ENCODE results near the gene DNAJC6.
A peak's percentile ranks its signal among the peaks of the same experiment; 100 is the strongest.

DNAJC6 gene

DNA sequence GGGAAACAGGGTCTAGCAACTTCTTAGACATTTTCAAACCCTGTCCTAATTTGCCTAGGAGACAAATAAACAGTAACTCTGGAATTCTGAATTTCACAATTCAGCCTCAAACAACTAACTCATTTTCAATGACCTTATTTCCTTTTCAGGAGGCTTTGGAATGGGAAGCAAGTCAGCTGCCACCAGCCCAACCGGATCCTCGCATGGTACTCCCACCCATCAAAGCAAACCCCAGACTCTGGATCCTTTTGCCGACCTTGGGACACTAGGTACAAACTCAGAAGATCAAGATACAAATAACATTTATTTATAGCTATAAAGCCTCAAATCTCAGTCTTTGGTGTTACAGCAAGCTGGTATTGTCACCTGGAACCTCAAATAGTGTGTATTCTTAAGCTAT is 92.3 kb downstream of the DNAJC6 start:
- DNase-seq (ENCODE audit: low read depth in 2 of 2) = no peak

DNA sequence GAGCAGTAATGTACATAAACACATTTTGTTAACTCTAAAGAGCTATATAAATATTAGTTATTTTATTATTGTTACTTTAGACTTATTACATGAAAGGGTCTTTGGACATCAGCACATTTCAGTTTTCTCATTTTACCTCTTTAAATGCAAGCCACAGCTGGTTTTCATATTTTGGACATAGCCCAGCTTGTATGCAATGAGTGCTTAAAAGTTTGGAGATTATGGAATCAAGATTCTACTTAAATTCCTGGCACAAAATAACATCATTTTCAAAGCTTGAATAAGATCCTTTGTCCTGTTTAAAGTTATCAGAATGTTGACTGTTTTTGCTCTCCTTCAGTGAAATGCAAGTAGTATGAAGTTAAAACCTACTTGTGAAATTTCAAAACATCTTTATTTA is 95.6 kb downstream of the DNAJC6 start:
- no peak for DNase-seq (ENCODE audit: low read depth in 2 of 2)

DNA sequence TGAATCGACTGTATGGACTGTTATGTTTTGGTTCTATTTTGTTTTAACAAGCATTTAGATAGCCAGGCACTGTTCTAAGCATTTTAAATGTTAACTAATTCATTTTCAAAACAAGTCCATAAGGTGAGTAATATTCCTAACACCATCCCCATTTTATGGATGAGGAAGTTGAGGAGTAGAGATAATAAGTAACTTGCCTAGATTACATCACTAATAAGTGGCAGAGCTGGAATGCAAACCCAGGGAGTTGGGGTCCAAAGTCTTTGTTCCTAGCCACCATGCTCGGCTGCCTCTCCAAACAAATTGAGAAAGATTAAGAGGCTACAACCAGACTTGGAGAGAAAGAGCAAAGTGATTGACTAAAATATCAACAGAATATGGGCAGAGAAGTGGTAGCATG is 98.5 kb downstream of the DNAJC6 start:
- DNase-seq (ENCODE audit: low read depth in 2 of 2) = no peak

DNA sequence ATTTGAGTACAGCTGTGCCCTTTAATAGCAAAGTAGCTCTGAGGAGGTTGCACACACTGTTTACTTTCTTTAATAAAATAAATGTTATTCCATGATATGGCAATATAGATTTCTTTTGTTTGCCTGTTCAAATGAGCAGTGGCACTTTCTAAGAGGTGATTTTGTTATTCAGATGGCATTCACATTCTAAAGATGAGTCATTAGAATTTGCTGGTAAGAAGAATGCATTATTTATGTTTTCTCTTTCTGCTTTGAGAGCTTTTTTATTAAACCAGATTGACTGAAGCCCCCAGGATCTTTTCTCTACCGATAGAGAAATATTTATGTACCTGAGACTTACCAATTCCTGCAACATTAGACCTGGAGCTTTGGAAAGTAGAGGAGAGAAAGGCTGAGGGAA is 100.0 kb downstream of the DNAJC6 start:
- no peak for DNase-seq (ENCODE audit: low read depth in 2 of 2)

DNA sequence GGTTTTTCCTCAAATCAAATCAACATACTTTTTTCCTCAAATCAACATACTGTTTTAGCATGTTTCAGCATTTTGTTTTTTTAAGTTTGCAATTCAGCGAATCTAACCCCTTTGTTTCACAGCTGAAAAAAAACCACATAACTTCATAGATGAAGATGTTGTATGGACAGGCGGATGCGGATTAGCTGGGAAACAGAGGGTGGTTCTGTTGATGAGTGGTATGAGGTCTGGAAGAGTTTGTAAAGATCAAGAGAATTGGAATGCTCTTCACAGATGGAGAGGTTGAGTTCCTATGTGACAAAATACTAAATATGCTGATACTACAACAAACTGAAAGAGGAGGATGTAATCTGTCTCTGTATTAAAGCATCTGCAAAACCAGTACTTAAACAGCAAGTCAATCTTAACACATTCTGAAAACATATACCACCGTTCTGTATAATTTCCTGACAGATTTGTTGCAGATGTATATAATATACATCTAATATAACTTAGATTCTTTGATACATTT is 100.5 kb downstream of the DNAJC6 start:
- no peak for DNase-seq (ENCODE audit: low read depth in 2 of 2)

DNA sequence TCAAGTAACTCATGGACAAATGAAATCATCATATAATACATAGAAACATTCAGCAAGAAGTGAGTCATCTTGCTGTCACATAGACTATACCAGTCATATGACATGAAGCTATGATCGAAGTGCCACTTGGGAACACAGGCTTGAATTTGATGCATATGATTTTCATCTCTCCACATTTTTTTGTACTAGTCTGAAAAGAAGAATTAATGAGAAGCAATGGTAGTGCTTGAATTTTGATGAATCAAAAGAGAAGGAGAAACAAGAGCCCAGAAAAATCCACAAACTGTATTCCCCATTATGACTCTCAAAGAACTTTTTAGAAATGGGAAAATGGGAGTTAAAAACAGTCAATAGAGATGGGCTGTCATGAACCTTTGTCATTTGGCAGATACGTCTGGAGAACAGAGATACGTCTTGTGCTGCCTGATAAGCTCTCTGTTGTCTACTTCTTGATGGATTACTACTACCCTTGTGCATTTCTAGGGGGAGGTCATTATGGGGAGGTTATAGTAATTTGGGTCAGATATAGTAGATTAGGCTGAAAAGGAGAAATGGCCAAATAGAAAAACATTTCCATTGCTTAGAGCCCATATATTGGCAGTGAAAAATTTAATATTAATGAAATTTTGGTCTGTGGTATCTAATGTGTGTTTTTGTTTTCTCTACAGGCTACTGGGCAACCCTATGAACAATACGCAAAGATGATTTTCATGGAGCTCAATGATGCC is 103.1 kb downstream of the DNAJC6 start:
- no peak for DNase-seq (ENCODE audit: low read depth in 2 of 2)

DNA sequence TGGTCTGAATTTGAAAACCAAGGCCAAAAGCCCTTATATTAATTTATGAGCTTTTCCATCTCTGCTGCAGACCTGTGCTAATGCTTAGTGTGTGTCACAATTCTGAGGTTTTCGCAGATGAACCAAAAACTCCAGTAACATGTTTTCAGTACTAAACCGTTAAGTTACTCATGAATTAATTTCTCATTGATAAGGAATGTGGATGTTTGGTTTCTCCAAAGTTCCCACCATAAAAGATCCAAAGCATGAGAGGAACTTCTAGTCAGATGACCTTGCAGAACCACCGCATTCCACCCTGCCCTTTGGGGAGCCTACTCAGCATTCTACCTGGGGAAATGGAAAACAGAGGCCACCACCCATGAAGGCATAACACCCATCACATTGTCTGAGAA is 103.6 kb downstream of the DNAJC6 start:
- no peak for DNase-seq (ENCODE audit: low read depth in 2 of 2)

DNA sequence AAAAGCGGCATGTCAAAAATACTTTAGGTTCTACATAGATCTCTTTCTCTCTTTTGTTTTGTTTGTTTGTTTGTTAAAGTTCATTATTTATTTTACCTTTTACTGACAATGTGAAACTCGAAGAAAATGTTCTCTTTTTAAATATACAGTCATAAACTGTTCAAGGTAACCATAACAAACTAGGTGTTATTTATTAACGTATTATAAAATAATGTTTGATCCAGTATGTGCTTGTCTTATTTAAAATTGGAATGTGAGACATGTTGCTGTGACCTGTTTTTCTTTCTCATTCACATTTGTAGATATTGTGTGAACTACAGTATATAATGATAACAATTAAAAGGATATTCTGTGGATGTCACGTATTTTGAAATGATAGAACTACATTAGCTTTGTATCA is 105.2 kb downstream of the DNAJC6 start:
- no peak for DNase-seq (ENCODE audit: low read depth in 2 of 2)

DNA sequence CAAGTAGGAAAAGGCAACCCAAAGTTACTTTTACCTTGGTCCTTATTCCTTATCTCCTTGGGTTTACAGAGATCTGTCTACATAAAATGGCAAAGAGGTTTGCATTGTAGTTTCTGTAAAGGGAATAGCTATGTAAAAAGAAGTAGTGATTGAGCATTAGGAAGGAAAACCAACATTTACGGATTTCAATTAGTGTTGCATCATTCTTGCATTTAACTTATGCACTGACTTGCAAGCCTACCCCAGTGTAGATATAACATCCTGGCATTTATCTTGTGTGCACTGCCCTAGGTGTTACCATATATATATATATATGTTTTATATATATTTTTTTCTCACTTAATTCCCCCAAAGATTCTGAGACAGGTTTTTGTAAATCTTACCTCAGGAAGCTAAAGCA is 107.4 kb downstream of the DNAJC6 start:
- no peak for DNase-seq (ENCODE audit: low read depth in 2 of 2)

DNA sequence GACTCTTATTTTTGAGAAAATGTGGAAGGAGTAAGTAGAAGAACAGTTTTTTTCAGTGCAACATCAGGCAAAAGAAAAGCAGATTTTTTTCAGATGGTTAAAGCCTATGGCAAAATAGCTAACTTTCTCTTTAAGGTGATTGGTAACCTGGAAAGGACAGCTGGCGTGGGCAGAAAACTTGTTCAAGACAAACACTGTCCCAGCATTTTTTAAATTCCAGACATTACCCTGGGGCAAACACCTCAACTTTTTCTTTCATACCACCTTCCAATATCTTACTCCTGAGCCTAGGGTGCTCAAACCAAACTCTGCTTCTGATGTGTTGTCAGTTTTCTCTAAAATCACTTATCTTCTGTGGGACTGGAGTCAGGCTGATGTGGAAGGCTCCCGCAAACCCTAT is 108.4 kb downstream of the DNAJC6 start:
- no peak for DNase-seq (ENCODE audit: low read depth in 2 of 2)

DNA sequence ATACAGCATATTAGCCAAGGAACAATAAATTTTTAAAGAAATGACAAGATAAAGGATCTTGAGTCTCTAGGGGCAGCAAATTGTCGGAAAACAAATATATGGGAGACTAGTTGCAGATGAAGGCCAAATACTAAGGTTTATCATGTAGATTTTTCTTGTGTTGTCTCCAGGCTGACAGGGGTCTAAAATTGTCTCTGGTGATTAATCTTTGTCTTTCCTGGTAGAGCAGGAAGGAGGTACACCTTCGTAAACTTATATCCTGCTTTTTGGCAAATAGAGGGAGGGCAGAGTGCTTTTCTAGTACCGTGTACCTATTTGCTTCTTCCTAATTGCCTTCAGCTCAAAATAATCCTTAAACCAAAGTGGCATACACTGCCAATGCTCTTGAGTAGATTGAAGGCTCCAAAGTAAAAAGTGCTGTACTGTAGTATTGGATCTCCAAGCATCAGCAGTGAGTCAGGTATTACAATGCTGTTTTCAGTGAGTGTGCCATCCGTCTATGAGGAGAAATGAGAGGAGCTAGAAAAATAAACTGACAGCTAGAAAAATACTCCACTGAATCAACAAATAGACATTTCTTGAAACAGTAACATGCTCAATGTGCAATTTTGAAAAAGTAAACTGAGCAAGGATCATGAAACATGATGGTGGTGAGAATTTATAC is 109.3 kb downstream of the DNAJC6 start:
- no peak for DNase-seq (ENCODE audit: low read depth in 2 of 2)

DNA sequence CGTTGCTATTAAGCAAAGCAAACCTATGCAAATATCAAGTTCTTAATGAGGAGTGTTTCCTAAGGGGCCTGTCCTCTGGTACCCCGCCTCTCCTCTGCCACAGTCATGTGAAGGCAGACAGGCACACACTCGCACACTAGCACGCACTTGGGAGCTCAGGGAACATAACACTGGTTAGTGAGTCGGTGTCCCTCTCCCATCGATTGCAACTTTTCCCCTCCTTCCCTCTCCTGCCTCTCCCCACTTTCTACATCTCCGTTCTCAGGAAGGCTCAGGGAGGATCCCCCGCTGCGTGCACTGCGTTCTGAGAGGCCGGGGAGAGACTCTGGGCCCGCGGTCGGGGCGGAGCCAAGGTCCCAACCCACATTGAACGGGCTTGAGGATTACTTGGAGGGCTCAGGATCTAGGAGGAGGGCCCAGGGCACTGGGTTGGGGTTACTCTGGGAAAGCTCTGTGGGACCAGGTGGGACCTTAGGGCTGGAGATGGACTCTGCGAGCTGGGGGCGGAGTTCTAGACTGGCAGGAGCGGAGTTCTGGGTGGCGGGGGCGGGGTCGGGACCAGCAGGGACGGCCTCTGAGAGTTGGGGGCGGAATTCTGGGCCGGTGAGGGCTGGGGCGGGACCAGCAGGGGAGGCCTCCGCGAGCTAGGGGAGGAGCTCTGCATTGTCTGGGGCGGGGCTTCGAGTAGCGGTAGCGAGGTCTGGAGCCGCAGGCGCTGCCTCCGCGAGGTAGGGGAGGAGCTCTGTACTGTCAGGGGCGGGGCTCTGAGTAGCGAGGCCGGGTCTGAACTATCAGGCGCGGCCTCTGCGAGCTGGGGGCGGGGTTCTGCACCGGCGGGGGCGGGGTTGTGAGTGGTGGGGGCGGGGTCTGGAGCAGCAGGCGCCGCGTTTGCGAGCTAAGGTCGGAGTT is 110.6 kb downstream of the DNAJC6 start:
- DNase-seq (ENCODE audit: low read depth in 2 of 2) = peak; percentile 97 to 98

DNA sequence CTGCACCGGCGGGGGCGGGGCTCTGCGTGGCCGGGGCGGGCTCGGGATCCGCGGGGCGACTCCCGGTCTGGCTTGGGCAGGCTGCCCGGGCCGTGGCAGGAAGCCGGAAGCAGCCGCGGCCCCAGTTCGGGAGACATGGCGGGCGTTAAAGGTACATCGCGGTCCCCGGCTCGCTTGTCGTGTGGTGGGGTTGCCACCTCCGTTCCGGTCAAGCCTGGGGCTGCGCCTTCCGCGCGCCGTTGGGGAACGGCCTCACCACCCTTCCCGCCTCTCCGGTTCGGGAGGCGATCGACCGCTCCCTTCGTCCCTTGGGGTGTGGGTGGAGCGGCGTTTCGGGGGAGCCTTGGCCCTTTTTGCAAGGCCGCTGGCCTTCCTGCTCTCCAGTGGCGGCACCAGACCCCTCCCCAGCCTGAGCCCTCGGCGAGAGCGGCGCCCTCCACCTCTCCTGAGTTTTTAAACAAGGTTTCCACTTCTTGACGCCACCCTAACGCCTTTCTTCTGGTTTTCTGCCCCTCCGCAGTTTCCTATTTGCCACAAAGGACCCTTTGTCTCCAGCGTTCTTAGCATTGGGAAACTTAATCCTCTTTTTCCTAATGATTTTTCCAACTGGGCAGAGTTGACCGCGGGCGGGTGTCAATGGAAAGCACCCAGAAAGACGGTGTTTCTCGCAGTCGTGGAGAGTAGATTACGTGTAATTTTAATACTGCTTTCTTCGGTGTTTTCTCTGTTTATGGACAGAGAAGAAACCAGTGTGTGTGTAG is 111.4 kb downstream of the DNAJC6 start, which contains the start of the genes LEPR and LEPROT:
Gene LEPR (plus strand): TSS at position 79 of the 761 bp plus-strand sequence. CDS start 144,898 bp downstream, outside the sequence.
Gene LEPROT (plus strand): TSS at position 79 of the 761 bp plus-strand sequence. CDS start 57 bp downstream, at position 136.
- DNase-seq (ENCODE audit: low read depth in 2 of 2) = no peak

DNA sequence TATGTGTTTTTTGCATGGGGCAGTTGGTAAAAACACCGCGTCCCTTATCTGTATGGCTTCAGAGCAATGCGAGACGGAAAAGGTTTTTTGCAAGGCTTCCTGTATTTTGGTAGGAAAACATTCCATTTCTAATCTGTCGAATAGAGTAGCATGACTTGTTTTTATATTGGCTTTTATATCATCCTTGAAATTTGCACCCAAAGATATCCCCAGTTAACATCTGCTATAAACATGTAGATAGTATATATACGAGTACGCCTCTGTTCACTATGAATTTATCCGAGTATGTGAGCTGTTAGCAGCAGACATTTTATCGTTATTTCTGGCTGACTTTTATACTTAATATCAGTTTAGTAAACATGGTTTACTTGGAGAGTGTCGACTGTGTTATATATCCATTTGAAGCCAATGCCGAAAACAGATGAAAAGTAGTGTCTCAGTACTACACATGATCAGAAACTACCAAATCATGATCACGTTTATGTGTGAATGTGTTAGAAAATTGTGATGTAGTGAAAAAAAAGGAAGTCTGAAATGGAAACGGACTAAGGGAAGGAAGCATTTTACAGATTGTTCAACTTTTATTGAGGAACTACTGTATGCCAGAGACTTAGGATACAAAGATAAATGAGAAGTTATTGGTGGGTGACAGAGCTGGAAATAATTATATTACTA is 112.1 kb downstream of the DNAJC6 start:
- DNase-seq (ENCODE audit: low read depth in 2 of 2) = no peak

DNA sequence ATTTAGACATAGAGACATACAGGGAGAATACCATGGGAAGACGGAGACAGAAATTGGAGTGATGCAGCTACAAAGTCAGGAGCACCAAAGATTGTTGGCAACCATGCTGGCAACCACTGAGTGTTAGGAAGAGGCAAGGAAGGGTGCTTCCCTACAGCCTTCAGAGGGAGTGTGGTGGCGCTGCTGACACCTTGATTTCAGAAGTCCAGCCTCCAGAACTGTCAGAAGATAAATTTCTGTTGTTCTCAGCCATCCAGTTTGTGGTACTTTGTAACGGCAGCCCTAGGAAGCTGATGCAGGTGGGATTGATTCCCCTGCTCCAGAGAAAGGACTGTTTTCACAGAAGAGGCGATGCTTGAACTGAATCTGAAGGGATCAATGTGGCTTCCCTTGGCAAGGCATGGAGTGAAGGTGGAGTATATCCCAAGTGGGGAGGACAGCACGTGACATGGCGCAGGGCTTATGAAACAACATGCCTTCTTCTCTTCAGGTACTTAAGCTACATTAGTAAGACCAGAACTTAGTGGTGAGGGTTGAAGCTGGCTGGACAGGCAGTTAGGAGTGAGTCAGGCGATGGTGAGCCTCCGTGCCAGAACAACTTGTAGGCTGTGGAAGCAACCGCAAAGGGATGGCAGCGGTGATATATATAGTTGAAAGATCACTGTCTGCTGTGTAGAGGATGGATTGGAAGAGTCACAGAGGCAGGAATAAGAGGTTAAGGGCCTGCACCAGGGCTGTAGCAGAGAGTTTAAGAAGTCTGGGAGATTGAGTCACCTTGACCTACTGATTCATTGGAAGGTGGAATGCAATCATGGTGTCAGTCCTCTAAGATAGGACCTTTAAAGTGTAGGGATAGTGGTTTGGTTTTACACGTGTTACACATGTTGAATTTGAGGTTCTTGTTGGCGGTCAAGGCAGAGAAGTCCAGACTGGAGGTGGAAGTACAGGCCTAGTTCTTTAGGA is 113.2 kb downstream of the DNAJC6 start:
- no peak for DNase-seq (ENCODE audit: low read depth in 2 of 2)

DNA sequence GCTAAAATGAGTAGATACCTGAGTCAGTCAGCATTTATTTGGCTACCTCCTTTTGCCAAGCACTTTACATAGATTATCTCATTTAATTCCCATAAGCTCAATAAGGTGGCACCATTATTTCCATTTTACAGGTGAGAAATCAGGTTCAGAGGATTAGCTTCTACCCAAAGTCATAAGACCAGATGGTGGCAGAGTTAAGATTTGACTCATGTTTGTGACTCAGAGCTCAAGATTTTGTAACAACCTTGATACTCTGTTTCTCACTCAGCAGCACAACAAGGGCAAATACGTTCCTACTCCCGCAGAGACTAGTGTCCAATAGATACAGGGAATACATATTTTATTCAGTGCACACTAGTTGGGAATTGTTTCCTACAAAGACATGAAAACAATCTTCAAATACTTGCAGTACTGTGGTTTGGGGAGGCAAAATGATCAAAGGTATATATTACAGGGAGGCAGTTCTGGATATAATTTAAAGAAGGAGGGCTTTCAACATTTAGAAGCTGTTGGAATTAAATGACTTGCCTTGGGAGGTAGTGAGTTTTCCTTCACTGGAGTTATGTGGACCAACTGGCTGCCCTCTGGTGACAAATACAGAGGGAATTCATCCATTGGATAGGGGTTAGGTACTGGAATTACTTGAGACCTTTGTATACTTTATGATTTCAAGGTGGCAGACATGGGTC is 114.7 kb downstream of the DNAJC6 start:
- no peak for DNase-seq (ENCODE audit: low read depth in 2 of 2)

DNA sequence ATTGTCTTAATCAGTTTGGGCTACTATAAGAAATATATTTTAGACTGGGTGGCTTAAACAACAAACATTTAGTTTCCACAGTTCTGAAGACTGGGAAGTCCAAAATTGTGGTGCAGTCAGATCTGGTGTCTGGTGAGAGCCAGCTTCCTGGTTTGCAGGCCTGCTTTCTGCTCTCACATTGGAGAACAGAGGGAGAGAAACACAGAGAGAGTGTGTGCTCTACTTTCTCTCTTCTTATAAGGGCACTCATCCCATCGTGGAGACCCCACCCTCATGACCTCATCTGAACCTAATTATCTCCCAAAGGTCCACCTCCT is 115.2 kb downstream of the DNAJC6 start:
- no peak for DNase-seq (ENCODE audit: low read depth in 2 of 2)

DNA sequence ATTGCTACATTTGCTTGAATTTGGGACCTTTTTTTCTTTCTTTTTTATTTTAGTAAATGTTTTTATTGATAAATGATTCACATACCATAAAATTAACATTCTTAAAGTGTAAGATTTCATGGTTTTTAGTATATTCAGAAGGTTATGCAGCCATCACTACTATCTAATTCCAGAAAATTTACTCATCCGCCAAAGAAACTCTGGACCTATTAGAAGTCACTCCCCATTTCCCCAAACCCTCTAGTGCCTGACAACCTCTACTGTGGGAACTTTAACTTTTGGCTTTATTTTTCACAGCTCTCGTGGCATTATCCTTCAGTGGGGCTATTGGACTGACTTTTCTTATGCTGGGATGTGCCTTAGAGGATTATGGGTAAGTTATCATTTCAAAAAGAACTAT is 115.7 kb downstream of the DNAJC6 start:
- no peak for DNase-seq (ENCODE audit: low read depth in 2 of 2)

DNA sequence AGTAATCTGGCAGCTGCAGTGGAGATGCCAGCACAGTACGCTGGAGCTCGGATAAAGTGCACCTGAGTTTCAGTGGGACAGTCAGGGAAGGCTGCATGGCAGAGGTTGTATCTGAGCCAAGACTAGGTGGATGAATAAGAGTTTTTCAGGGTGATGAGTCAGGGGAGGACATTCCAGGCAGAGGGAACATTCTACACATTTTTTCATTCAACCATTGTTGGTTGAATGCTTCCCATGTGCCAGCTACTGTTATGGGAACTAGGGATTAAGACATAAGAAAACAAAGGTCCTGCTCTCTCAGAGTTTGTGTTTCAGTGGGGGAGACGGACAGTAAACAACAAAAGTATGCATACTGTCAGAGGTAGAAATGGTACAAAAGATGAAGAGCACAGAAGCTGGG is 116.4 kb downstream of the DNAJC6 start:
- no peak for DNase-seq (ENCODE audit: low read depth in 2 of 2)
